Measurements from ENCODE around the gene CHRNA4.

DNA sequence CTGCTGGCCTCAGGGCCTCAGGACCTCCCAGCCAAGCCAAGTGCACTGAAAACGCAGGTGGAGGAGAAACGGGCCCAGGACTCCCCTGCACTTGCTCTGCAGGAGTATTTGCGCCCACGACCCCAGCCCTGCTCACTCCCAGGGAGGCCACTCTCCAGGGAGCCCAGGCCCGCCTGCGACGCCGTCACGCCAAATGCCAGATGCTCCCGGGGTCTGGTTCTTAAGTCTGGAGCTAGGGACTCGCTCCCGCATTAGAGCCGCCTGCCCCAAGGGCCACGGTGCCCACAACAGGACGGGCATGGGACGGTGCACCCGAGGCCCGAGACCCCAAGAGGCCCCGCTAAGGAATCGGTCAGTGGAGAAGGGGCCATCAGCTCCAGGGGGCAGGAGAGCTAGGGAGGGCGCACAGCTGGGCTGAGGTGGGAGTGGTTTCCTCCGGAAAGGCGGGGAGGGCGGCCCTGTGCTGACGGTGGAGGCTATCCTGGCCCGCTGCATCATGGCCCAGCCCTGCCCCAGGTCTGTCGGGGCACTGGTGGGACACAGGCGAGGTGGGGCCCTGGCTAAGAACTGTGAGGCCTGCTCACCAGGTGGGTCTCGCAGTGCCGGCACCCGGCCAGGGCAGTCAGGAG is 44.1 kb upstream of the CHRNA4 start:
- TF ChIP-seq, protein P1, sequence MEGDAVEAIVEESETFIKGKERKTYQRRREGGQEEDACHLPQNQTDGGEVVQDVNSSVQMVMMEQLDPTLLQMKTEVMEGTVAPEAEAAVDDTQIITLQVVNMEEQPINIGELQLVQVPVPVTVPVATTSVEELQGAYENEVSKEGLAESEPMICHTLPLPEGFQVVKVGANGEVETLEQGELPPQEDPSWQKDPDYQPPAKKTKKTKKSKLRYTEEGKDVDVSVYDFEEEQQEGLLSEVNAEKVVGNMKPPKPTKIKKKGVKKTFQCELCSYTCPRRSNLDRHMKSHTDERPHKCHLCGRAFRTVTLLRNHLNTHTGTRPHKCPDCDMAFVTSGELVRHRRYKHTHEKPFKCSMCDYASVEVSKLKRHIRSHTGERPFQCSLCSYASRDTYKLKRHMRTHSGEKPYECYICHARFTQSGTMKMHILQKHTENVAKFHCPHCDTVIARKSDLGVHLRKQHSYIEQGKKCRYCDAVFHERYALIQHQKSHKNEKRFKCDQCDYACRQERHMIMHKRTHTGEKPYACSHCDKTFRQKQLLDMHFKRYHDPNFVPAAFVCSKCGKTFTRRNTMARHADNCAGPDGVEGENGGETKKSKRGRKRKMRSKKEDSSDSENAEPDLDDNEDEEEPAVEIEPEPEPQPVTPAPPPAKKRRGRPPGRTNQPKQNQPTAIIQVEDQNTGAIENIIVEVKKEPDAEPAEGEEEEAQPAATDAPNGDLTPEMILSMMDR (IDR thresholded peaks at IDR 0.05; ENCODE audit: borderline replicate concordance, extremely low read depth, low read length, poor library complexity, severe bottlenecking), result no peak
- no peak for TF ChIP-seq EZH2 (IDR thresholded peaks at IDR 0.05; ENCODE audit: borderline replicate concordance, low read depth, low read length, severe bottlenecking)
